ENCODE measurements around the gene MACROH2A1.

DNA sequence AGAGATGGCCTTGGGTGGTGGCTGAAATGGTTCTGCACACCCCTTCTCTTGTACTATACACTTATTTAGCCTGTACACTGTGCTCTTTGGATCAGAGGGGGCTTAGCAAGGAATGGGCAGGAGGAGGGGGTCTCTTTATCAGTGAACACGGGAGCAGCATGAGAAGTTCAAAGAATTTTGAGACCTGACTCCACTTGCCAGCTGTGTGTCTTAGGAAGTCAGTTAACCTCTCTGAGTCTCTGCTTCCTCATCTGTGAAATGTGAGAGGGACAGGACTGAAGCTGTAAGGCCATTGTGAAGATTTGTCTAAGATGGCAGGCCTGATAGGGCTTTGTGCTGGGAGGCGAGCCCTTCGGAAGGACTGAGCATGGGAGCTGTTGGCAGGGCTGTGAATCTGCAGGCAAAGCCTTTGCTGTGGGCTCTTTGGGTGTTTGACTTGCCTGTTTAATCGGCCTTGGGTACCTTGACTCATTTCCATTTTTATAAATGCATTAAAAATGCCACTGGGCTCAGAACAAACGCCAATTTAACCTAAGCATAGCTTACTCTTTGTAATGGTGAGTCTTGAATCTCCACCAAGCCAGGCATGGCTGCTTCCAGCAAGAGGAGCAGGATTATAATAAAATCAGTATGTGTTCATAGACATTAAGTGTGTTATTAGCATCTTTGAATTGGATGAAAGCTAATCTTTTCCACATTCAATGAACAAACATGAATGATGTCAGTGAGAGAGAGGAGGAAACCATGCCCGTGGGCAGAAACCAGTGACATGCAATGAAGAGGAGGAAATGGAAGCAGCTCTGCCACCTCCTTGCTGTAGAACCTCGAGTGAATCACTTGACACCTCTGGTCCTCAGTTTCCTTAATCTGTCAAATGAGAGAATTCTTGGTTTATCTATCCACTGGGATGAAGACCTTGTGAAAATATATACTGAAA lies 89.4 kb downstream of the MACROH2A1 start:
- TF ChIP-seq CTCF (conservative IDR thresholded peaks at IDR 0.05) (no peak), ZFX (IDR thresholded peaks at IDR 0.05) (no peak)
